Subcutaneous abdominal adipose tissue (tissue), 5 donors: ENCODE results near the gene TTLL13.
"Not testable (repeated sequence)": the region's sequence is repeated elsewhere in the genome, so short reads cannot be mapped to it uniquely, and the experiment has no call there.

ENCODE experiments used
- H3K27ac ChIP-seq: one replicate; pipeline ENCODE4 v1.7.0; 2013; ENCODE audit warnings: low read depth, mild to moderate bottlenecking, inconsistent platforms, low read length, moderate library complexity
- H3K27me3 ChIP-seq, 5 donors: one replicate each; pipeline ENCODE4 v1.7.0; 2013; ENCODE audit warnings: low read length in 5 of 5, inconsistent platforms in 1 of 5; ENCODE audit not compliant: control insufficient read depth in 5 of 5, insufficient read depth in 4 of 5
- H3K36me3 ChIP-seq, 5 donors: one replicate each; pipeline ENCODE4 v1.7.0; 2013; ENCODE audit warnings: low read length in 5 of 5; ENCODE audit not compliant: control insufficient read depth in 5 of 5, insufficient read depth in 5 of 5
- H3K4me1 ChIP-seq, 5 donors: one replicate each; pipeline ENCODE4 v1.7.0; 2013; ENCODE audit warnings: low read length in 5 of 5, mild to moderate bottlenecking in 3 of 5, moderate library complexity in 1 of 5; ENCODE audit not compliant: control insufficient read depth in 5 of 5, insufficient read depth in 5 of 5
- H3K4me3 ChIP-seq, 5 donors: one replicate each; pipeline ENCODE4 v1.7.0; 2013; ENCODE audit warnings: low read length in 5 of 5, low read depth in 1 of 5
- H3K9ac ChIP-seq, 5 donors: one replicate each; pipeline ENCODE4 v1.7.0; 2013; ENCODE audit warnings: low read length in 5 of 5, mild to moderate bottlenecking in 4 of 5, moderate library complexity in 3 of 5
- H3K9me3 ChIP-seq, 5 donors: one replicate each; pipeline ENCODE4 v1.7.0; 2013; ENCODE audit warnings: low read length in 5 of 5; ENCODE audit not compliant: control insufficient read depth in 5 of 5
- donor health status: healthy.
- donor health status: healthy.
- donor health status: healthy.
- donor health status: healthy.
- donor health status: healthy.

TTLL13 gene

DNA sequence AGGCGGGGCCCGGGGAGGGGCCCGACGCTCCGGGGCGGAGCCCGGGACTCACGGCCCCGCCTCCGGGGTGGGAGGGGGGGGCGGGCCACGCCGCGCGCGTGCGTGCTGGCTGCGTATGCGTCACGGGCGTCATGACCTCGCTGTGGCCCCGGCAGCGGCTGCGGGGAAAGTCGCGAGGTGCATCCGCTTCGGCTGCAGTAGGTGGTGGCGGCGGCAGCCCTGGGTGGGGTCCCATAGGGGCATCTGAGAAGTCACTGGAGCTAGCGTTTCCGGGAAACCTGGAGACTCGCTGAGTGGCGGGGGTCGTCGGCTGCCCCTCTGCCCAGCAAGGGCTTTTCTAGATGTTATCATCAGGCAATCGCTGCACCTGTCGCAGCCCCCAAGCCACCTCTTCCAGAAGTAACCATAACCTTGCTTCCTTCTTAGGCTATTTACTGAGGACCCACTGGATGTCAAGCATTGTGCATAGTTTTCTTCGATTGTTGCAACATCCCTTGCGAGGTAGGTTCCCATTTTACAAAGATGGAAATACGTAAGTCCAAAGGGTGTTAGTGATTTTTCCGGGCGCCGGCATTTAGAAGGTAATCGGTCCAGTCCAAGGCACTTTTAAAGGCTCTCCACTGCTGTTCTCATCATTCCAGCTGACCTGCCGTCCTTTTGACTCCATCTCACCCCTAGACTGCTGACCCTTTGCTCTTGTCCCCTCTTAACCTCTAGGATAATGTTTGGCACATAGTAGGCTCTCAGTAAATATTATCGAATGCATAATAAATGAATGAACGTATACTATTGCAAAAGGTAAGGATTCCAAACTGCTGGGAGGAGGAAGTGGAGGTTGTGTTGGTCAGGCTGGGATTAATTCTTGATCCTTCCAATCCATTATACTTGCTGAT lies 15.0 kb upstream of the TTLL13 start, which contains the start of gene GDPGP1:
TSS of gene GDPGP1 (plus strand) at position 114 of the 893 bp plus-strand sequence. CDS start 6,700 bp downstream, outside the sequence.
- peak within 1 kb of the TSS; percentile 81 for H3K27ac ChIP-seq
- H3K9ac ChIP-seq: peak within 1 kb of the TSS; percentile 44 to 88 (median 80)
- H3K4me1 ChIP-seq: peaks cover 9 to 49% (median 46%) of the 10 kb centered on the region in 5 donors
- H3K4me3 ChIP-seq: peak within 1 kb of the TSS; percentile 79 to 95 (median 86)
- H3K27me3 ChIP-seq: no peaks in the 10 kb centered on the region
- no peaks in the 10 kb centered on the region for H3K9me3 ChIP-seq
- H3K36me3 ChIP-seq: peaks cover 2 to 42% (median 30%) of the 10 kb centered on the region in 5 donors

DNA sequence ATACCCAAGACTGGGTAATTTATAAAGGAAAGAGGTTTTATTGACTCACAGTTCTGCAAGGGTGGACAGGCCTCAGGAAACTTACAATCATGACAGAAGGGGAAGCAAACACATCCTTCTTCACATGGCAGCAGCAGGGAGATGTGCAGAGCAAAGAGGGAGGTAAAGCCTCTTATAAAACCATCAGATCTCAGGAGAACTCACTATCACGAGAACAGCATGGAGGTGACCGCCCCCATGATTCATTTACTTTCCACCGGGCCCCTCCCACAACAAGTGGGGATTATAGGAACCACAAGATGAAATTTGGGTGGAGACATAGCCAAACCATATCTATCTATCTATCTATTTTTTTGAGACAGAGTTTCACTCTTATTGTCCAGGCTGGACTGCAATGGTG lies 10.0 kb upstream of the TTLL13 start:
- H3K4me3 ChIP-seq: no peak overlapping the region
- peaks cover 2 to 36% (median 24%) of the 10 kb centered on the region in 5 donors for H3K36me3 ChIP-seq
- H3K9me3 ChIP-seq: no peaks in the 10 kb centered on the region
- H3K9ac ChIP-seq: no peak overlapping the region
- H3K27me3 ChIP-seq: no peaks in the 10 kb centered on the region
- H3K27ac ChIP-seq: no peak overlapping the region
- H3K4me1 ChIP-seq: peaks cover 0 to 7% (median 7%) of the 10 kb centered on the region in 5 donors

DNA sequence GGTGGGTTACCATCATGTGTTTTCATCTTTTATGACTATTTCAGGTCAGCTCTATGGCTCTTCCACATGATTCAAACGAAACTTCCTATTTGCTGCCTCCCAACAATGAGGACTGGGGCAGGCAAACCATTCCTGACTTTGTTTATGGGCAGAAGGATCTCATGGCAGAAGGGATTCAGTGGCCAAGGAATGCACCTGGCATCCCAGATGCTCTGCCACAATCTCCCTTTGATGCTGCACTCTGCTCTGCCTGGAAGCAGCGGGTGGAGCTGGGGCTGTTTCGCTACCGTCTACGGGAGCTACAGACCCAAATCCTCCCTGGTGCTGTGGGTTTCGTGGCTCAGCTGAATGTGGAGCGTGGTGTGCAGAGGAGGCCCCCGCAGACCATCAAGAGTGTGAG lies 8.5 kb upstream of the TTLL13 start:
- H3K4me1 ChIP-seq: no peaks in the 10 kb centered on the region
- no peak overlapping the region for H3K4me3 ChIP-seq
- H3K9ac ChIP-seq: no peak overlapping the region
- no peak overlapping the region for H3K27ac ChIP-seq
- H3K27me3 ChIP-seq: no peaks in the 10 kb centered on the region
- H3K9me3 ChIP-seq: no peaks in the 10 kb centered on the region
- peaks cover 2 to 36% (median 24%) of the 10 kb centered on the region in 5 donors for H3K36me3 ChIP-seq

DNA sequence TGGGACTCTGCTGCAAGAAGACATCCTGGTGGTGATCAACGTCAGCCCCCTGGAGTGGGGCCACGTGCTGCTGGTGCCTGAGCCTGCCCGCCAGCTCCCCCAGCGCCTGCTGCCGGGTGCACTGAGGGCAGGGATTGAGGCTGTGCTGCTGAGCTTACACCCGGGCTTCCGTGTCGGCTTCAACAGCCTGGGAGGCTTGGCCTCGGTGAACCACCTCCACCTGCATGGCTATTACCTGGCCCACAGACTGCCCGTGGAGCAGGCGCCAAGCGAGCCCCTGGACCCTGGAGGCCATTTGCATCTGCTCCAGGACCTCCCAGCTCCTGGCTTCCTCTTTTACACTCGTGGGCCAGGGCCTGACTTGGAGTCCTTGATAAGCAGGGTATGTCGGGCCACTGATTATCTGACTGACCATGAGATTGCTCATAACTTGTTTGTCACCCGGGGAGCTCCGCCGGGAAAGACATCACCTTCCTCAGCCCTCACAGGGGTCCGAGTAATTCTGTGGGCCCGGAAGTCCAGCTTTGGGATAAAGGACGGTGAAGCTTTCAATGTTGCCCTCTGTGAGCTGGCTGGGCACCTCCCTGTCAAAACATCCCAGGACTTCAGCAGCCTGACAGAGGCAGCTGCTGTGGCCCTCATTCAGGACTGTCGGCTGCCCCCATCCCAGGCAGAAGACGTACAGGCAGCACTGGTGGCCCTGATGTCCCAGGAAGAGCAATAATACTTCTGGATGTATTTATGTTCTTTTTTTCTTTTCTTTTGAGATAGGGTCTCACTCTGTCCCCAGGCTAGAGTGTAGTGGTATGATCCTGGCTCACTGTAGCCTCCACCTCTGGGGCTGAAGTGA lies 7.8 kb upstream of the TTLL13 start:
- no peak overlapping the region for H3K27ac ChIP-seq
- no peaks in the 10 kb centered on the region for H3K27me3 ChIP-seq
- H3K36me3 ChIP-seq: peaks cover 2 to 29% (median 24%) of the 10 kb centered on the region in 5 donors
- no peak overlapping the region for H3K9ac ChIP-seq
- H3K9me3 ChIP-seq: no peaks in the 10 kb centered on the region
- H3K4me1 ChIP-seq: no peaks in the 10 kb centered on the region
- H3K4me3 ChIP-seq: no peak overlapping the region

DNA sequence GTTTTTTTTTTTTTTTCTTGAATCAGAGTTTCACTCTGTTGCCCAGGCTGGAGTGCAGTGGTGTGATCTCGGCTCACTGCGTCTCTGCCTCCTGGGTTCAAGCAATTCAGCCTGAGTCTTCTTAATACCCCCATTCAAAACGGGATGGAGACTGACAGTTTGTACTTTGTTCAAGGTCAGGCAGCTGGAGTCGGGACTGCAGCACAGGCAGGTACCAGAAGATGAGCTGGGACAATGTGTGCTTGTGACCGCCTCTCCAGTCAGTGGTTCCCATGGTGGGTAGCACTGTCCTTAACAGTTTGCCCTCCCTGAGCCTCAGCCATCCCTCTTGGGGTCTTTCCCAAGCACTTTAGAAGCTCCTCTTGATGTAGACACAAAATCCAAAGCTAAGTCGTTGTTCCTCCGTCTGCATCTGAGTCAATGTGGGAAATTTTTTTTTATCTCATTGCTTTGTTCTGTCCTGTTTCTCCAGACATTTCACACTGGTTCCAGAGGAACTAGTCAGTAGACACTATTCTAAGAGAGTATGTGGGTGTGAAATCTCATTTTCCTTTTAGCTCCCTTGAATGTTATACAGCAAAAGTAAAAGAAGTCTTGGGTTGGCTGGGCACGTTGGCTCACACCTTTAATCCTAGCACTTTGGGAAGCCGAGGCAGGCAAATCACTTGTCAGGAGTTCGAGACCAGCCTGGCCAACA lies 5.3 kb upstream of the TTLL13 start:
- no peaks in the 10 kb centered on the region for H3K9me3 ChIP-seq
- peaks cover 0 to 17% (median 11%) of the 10 kb centered on the region in 5 donors for H3K36me3 ChIP-seq
- no peak overlapping the region for H3K27ac ChIP-seq
- no peak overlapping the region for H3K4me3 ChIP-seq
- peaks cover 0 to 5% (median under 1%) of the 10 kb centered on the region in 5 donors for H3K4me1 ChIP-seq
- H3K27me3 ChIP-seq: no peaks in the 10 kb centered on the region
- no peak overlapping the region for H3K9ac ChIP-seq

DNA sequence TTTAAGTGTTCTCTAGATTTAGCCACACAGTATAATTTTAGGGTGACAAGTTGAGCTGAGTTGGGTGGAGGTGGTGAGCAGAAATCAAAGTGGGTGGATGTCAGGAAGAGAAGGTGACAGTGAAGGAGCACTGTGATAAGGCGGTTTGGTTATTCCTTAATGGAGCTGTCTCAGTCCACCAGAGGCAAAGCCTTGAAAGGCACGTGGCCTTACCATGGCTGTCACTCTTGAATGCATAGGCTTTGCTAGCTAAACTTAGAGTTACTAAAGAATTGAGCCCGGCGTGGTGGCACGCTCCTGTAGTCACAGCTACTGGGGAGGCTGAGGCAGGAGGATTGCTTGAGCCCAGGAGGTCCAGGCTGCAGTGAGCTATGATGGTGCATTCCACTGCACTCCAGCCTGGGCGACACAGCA lies 560 bp upstream of the TTLL13 start:
- Histone ChIP-seq H3K4me3 (peak overlapping the region in 3 of 5 donors; percentile 64 to 72 (median 71)), H3K9me3 (no peaks in the 10 kb centered on the region), H3K27me3 (no peaks in the 10 kb centered on the region), H3K36me3 (no peaks in the 10 kb centered on the region), H3K4me1 (peaks cover 0 to 28% (median 19%) of the 10 kb centered on the region in 5 donors), H3K9ac (no peak overlapping the region), H3K27ac (no peak overlapping the region)

DNA sequence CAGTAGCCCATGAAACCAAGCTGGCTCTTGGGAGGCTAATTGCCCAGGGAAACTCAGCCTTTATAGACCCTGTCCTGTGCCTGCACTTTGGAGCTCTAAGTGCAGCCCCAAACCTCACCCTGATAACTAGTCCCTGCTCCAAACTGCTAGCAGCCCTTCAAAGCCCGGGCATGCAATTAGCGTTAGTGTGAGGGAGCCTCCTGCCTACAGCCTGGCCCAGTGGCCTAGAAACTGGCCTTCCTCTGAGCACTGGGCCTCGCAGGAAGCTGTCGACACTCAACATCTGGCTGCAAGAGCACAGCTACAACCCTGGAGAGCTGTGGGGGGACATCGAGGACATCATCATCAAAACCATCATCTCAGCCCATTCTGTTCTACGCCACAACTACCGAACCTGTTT lies 8.4 kb downstream of the TTLL13 start:
- H3K4me3 ChIP-seq: no peak overlapping the region
- H3K4me1 ChIP-seq: peaks cover 0 to 14% (median 13%) of the 10 kb centered on the region in 5 donors
- no peaks in the 10 kb centered on the region for H3K9me3 ChIP-seq
- no peak overlapping the region for H3K27ac ChIP-seq
- no peak overlapping the region for H3K9ac ChIP-seq
- no peaks in the 10 kb centered on the region for H3K27me3 ChIP-seq
- H3K36me3 ChIP-seq: no peaks in the 10 kb centered on the region

DNA sequence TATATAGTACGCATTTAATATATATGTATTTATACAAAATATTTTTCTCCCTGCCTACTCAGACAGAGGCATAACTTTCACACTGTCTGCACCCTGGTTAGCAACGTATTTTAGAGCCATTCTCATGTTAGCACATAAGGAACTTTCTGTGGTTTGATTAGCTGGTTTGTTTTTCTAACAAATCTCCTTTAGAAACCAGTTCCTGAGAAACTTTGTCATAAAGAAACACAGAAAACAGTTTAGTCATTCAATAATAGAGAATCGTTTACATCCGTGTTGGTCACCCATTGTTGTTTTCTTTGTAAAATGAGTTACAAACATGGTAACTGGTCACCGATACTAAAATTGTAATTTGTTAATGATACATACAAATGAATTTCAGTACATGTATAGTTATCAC lies 10.2 kb downstream of the TTLL13 start:
- Histone ChIP-seq H3K27me3 (no peaks in the 10 kb centered on the region), H3K4me3 (no peak overlapping the region), H3K9me3 (no peaks in the 10 kb centered on the region), H3K4me1 (peaks cover 2 to 24% (median 19%) of the 10 kb centered on the region in 5 donors), H3K27ac (no peak overlapping the region), H3K9ac (no peak overlapping the region), H3K36me3 (no peaks in the 10 kb centered on the region)

DNA sequence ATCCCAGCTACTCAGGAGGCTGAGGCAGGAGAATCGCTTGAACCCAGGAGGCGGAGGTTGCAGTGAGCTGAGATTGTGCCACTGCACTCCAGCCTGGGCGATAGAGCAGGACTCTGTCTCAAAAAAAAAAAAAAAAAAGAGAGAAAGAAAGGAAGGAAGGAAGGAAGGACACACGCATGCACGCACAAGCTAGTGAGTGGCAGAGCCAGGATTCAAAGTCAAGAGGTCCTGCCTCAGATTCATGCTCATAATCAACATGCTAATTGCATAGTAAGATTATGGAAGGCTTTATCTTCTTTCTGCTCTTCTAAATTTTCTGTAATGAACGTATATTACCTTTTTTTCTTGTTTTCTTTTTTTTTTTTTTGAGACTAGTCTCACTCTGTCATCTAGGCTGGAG lies 11.4 kb downstream of the TTLL13 start:
- not testable (repeated sequence) for H3K27me3 ChIP-seq, H3K4me3 ChIP-seq, H3K36me3 ChIP-seq, H3K9ac ChIP-seq, H3K27ac ChIP-seq, H3K9me3 ChIP-seq
- H3K4me1 ChIP-seq: peaks cover 4 to 32% (median 30%) of the 10 kb centered on the region in 5 donors
